ENCODE results near the gene PPP2R5E. TPM values are rescaled to one million over a fixed set of nuclear protein-coding genes. Genes with fewer than 3 reads are reported as not detected.

Gene PPP2R5E
- total and polyA plus RNA-seq, 8 donors: 7.2 to 32.9 (median 14.2) TPM

DNA sequence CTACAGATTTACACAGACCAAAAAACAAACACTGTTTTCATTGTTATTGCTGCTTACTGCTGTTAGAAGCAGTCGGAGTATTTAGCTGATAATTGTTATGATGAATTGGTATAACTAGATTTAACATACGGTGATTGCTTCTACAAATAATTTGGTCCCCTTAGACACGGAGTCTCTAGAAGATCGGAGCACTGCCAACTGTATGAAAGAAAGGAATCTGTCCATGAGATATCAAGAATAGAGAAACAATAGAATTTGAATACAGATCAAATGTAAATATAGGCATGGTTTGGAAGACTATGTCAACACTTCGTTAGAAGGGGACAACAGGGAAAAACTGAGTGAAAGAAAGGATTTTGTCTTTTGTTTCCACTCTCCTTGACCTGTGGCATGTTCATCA, 110.9 kb downstream of the PPP2R5E start:
- no peak for DNase-seq
- 19 to 41% (median 21%) methylated on average over 5 of the region's 5 CpGs for WGBS, 5 donors
- peaks cover 31 to 69% (median 49%) of the 10 kb centered on the region in 4 donors for H3K4me1 ChIP-seq
- H3K27me3 ChIP-seq: no peaks in the 10 kb centered on the region
- no peak overlapping the region for H3K4me3 ChIP-seq
- H3K9me3 ChIP-seq: no peaks in the 10 kb centered on the region
- H3K36me3 ChIP-seq: no peaks in the 10 kb centered on the region
- intact Hi-C loops (cut with DNase I; ENCODE audit: low total_unique reads): no loop called here
- H3K27ac ChIP-seq: peak overlapping the region in 1 of 5 donors; percentile 49
- TF ChIP-seq EP300 (IDR thresholded peaks at IDR 0.05) (no peak), POLR2AphosphoS5 (IDR thresholded peaks at IDR 0.05) (no peak), CTCF (IDR thresholded peaks at IDR 0.05) (no peak), POLR2A (IDR thresholded peaks at IDR 0.05) (no peak)

DNA sequence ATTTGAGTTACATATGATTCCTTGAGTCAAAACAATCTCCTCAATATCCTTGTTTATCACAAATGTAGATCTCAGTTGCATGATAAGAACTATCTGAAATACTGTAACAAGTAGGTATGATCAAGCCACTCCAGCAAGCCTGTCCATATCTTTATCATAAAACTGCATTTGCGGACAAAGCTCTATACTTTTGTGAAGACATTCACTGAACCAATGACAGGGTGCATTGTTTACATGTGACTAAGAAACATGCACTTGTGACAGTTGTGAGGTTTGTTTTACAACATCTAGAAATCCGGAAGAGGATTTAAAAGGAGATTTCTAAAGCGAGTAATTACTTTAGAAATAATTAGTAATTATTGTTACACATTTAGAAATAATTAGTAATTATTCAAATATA, 111.7 kb downstream of the PPP2R5E start:
- Histone ChIP-seq H3K4me3 (no peak overlapping the region), H3K36me3 (no peaks in the 10 kb centered on the region), H3K27me3 (no peaks in the 10 kb centered on the region), H3K4me1 (peaks cover 23 to 64% (median 41%) of the 10 kb centered on the region in 4 donors), H3K27ac (no peak overlapping the region), H3K9me3 (no peaks in the 10 kb centered on the region)
- TF ChIP-seq POLR2A (IDR thresholded peaks at IDR 0.05): no peak
- no peak for TF ChIP-seq EP300 (IDR thresholded peaks at IDR 0.05)
- no peak for TF ChIP-seq CTCF (IDR thresholded peaks at IDR 0.05)
- no peak for TF ChIP-seq POLR2AphosphoS5 (IDR thresholded peaks at IDR 0.05)
- WGBS, 5 donors: 54 to 84% (median 74%) methylated on average over 3 of the region's 3 CpGs
- intact Hi-C loops (cut with DNase I; ENCODE audit: low total_unique reads): no loop called here
- no peak for DNase-seq

- no peak overlapping the region for H3K27ac ChIP-seq
- TF ChIP-seq POLR2AphosphoS5 (IDR thresholded peaks at IDR 0.05): no peak
- TF ChIP-seq POLR2A (IDR thresholded peaks at IDR 0.05): no peak
- no peak for TF ChIP-seq CTCF (IDR thresholded peaks at IDR 0.05)
- TF ChIP-seq EP300 (IDR thresholded peaks at IDR 0.05): no peak
- H3K9me3 ChIP-seq: no peaks in the 10 kb centered on the region
- no peaks in the 10 kb centered on the region for H3K27me3 ChIP-seq
- DNase-seq: no peak
- H3K4me1 ChIP-seq: peaks cover 4 to 44% (median 16%) of the 10 kb centered on the region in 4 donors
- 71 to 94% (median 84%) methylated on average over 1 of the region's 1 CpG for WGBS, 5 donors
- H3K36me3 ChIP-seq: no peaks in the 10 kb centered on the region
- no peak overlapping the region for H3K4me3 ChIP-seq
- intact Hi-C loops (cut with DNase I; ENCODE audit: low total_unique reads): no loop called here
Measured at GRCh38 chr14:63428486-63428885, 114.7 kb downstream of the PPP2R5E start.

- intact Hi-C loops (cut with DNase I; ENCODE audit: low total_unique reads): no loop called here
- TF ChIP-seq CTCF (IDR thresholded peaks at IDR 0.05): no peak
- no peak for TF ChIP-seq EP300 (IDR thresholded peaks at IDR 0.05)
- TF ChIP-seq POLR2AphosphoS5 (IDR thresholded peaks at IDR 0.05): no peak
- TF ChIP-seq POLR2A (IDR thresholded peaks at IDR 0.05): no peak
Measured at GRCh38 chr14:63426838-63427352, 116.3 kb downstream of the PPP2R5E start.

More at GRCh38 chr14:63426838-63427352, 116.3 kb downstream of the PPP2R5E start:
- Histone ChIP-seq H3K9me3 (no peaks in the 10 kb centered on the region), H3K36me3 (peaks cover 0 to 1% (median under 1%) of the 10 kb centered on the region in 4 donors), H3K27ac (no peak overlapping the region), H3K4me1 (peaks cover 0 to 29% (median 6%) of the 10 kb centered on the region in 4 donors), H3K27me3 (no peaks in the 10 kb centered on the region), H3K4me3 (no peak overlapping the region)
- 81 to 92% (median 91%) methylated on average over 6 of the region's 6 CpGs for WGBS, 5 donors
- DNase-seq: no peak
